GM19468 (cell line): ENCODE results near the gene CDKN1C.

Experiments
- ATAC-seq: cut with Tn5 transposase; IDR thresholded peaks from one replicate; pipeline ENCODE4 v1.9.1; 2021; ENCODE audit warnings: mild to moderate bottlenecking, moderate library complexity, moderate number of reproducible peaks; ENCODE audit not compliant: unreplicated experiment; ENCODE audit errors: extremely low read depth

Gene CDKN1C

DNA sequence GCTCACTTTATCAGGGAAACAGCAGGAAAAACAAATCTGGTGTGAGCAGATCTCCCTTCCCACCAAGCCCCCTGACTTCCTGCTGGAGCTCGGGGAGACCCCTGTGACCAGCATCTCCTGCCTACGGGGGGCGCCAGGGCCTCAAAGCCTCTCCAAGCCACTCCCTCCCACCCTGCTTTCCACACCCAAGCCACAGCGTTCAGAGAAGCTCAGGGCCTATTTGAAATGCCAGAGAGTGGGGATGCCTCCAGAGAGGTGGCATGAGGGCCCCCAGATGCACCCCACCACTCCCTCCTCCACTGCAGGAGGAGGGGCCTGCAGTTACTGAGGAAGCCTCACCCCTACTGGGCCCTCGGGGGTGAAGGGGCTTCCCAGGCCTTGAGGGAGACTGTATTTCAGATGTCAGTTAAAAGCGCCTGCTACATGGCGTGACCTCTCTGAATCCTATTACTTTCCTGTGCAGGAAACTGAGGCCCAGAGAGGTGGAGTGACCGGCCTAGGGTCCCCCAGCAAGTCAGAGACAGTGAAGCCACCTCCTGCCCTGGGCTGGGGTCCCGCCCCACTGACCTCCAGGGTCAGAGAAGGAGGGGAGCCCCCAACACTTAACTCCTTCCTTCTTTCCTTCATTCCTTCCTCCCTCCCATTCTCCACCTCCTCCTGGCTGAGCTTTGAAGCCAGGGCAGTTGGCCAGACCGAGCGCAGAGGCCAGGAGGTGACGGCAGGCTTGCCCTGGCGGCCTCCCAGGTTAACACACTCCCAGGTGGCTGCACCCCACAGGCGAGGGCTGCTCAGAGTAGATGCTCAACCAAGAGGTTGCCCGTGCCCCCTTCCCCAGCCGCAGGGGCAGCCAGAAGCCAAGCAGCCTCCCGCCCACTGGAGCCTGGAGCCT, 6.0 kb upstream of the CDKN1C start:
- no peak for ATAC-seq

GRCh38 chr11:2890466-2891294, 5.1 kb upstream of the CDKN1C start:
- ATAC-seq = no peak

DNA sequence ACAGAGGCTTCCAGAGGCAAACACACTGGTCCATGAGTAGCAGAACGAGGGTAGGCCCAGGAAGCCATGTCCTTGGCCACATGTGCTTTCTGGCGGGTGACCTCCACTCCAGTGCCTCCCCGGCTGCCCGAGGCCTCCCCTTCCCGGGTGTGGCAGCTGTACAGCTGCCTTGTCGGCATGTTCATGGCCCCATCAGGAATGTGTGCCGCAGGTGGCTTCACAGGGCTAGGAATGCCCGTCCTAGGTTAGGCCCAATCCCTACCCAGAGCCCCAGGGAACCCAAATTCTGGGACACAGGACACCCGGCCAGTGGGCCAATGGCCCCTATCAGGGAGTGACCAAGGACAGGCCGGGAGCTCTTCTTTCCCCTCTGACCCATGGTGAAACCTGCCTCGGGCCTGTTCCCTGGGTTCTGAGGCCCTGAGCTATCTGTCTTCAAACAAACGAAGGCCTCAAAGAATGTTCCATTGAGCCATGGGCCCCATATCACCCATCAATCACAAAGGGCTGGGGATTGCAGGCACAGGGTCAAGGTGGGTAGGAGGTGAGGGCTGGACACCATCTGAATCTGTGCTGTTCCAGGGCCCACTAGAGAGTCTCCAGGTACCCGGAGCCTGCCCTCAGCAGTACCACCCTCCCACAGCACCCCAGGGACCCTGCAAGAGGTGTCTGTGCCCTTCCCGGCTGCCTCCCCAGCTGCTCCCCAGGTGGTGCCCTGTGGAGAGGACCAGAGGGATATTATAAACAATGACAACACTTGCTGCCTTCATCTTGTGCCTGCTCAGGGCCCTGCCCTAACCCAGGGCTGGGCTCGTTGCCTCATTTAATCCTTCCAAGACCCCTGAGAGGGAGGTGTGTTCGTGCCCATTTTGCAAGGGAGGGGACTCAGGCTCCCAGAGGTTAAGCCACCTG, 4.0 kb upstream of the CDKN1C start:
- ATAC-seq = no peak

DNA sequence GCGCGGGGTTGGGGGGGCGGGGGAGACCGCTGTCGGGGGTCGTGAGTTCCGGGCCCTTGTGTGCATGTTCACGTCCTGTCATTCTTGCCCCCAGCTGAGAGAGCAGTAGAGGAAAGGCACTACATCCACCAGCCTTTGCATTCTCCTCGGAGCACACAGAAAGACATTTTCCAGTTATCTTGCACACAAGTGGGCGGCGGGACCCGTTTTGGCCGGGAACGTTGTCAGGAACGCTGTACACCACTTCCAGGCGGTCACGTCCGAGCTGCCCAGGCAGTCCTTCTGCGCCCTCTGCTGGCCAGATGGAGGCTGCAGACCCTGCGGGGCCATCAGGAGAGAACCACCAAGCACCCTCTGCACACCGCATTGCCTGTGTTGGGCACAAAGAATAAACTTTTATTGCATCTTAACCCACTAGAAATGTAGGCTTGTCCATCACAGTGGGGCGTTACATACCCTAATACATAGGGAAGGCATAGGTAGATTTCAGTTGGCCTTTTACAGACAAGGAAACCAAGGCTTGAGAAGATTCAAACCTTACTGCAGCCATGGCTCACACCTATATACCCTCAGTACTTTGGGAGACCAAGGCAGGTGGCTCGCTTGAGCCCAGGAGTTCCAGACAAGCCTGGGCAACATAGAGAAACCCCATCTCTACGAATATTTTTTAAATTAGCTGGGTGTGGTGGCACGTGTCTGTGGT, 2.8 kb upstream of the CDKN1C start:
- ATAC-seq = no peak

GRCh38 chr11:2887515-2888195, 2.1 kb upstream of the CDKN1C start:
- ATAC-seq = no peak

GRCh38 chr11:2886936-2887335, 1.4 kb upstream of the CDKN1C start:
- no peak for ATAC-seq

DNA sequence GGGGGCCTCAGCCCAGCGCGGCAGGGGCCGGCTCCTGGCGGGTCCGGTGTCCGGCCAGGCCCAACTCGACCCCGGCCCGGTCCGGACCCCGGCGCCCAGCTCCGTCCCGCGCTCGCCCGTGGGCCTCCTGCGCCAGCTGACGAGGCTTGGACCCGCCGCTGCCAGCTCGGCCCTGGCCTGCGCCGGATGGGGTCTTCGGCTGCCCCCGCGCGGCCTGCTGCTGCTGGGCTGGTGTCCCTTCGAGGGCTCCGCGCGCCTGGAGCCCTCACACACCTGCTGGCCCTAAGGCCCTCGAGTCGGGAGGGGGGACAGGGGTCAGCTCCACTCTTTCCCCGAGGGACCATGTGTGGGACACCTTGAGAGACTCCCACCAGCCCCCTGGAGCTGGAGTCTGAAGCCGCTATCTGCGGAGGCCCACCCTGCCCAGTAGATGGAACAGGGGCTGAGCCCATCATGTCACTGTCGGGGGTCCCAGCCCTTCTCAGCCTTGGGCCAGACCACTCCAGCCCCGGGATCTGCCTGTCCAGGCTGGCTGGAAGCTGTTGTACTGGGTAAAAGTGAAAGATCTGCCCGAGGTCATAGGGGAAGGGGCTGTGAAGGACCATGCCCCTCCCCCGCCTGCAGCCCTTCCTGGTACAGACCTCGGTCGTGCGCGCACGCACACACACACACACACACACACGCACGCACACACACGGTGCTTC, 768 bp upstream of the CDKN1C start:
- ATAC-seq = no peak

DNA sequence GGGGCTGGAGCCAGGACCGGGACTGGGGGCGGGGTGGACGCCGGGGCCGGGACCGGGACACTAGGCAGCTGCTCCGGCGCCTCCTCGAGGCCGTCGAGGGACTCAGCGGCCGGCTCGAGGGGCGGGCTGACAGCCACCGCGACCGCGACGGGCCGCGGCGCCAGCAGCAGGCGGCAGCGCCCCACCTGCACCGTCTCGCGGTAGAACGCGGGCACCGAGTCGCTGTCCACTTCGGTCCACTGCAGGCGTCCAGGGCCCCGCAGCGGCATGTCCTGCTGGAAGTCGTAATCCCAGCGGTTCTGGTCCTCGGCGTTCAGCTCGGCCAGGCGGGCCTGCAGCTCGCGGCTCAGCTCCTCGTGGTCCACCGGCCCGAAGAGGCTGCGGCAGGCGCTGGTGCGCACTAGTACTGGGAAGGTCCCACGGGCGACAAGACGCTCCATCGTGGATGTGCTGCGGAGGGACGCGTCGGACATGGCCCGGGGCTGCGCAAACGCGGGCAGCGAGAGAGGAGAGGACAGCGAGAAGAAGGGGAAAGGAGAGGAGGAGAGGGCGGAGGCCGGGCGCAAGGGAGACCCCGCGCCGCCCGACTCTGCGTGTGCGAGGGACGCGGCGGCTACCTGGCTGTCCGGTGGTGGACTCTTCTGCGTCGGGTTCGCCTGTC, 428 bp downstream of the CDKN1C start:
- no peak for ATAC-seq

DNA sequence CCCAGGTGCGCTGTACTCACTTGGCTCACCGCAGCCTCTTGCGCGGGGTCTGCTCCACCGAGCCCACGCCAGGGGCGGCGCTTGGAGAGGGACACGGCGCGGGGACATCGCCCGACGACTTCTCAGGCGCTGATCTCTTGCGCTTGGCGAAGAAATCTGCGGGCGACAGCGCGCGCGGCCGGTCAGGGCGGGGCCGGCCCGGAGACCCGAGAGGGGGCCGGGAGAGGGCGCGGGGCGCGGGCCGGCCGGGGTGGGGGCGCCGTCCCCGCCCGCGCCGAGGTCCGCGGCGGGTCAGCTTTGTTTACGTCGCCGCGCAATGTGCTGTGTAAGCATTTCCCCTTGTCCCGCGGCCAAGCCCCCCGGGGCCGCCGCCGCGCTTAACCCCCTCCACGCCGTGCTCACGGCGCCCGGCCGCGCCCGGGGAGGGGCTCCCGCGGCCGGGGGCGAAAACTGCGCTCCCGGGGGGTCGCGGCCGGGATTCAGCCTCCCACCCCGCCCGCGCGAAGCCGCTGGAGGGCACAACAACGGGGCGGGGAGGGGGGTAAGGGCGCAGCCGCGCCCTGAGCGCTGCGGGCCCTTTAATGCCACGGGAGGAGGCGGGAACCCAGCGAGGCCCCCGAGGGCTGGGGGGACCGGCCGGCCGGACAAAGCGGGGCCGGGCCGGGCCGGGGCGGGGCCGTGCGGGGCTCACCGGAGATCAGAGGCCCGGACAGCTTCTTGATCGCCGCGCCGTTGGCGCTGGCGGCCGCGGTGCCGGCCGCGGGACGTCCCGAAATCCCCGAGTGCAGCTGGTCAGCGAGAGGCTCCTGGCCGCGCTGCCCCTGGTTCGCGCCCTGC, 1.4 kb downstream of the CDKN1C start:
- no peak for ATAC-seq

DNA sequence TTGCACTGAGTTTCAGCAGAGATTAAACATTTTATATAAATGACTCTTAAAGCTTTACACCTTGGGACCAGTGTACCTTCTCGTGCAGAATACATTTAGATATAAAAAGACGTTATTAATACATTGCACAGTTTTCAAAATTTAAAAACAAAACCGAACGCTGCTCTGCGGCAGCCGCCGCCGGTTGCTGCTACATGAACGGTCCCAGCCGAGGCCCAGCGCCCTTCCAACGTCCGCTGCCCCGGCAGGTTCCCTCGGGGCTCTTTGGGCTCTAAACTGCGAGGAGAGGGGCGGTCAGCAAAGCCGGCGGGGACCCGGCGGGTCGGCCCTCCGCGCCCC, 2.0 kb downstream of the CDKN1C start:
- no peak for ATAC-seq

DNA sequence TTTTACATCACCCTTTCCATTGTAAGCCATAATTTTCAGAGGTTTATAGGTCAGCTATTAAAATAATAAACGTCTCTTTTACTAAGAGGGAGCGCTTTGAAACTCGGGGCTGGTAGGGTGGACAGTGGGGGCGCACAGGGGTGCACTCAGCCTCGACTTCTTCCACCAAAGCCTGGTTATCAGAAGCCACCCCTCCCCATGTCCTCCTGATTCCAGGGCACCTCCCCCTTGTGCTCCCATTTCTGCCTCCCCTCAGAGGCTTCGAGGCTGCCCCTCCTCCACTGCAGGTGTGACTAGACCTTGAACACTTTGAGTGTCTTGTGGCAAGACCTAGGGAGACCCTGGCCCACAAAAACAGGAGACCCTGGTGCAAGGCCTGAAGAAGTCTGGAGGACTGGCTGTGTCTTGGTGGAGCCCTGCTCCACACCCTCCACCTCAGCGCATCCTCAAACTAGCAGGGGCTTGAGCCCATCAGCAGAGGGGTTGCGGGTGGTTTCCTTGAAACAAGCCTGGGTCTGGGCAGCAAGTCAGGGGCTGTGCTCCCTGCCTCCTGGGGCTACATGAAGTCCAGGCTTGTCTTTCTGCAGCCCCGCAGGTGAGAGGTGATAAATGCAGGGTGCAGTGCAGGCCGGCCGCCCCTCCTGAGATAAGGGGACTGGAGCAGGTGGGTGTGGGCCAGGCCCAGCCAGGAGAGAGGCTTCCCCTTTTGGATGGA, 3.0 kb downstream of the CDKN1C start:
- no peak for ATAC-seq

GRCh38 chr11:2881981-2882375, 3.6 kb downstream of the CDKN1C start:
- ATAC-seq = no peak

- ATAC-seq = no peak
Observed at GRCh38 chr11:2881076-2881980, 4.2 kb downstream of the CDKN1C start.

DNA sequence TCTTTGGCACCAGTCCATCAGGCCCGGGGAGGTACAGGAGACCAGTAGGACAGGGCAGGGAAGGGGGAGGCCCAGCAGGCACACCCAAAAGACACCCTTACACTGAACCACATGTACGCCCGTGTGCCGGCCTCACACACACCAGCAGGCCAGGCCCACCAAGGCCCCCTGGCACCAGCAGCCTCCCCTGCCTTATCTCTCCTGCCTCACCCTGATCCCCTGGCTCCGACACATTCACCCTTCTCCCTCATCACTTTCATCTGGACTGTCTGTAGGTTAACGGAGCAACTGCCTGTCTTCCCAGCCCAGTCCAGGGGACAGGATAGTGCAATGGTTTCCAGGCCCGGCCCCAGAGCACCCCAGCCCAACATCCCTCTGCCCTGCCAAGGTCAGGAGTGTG, 4.9 kb downstream of the CDKN1C start:
- ATAC-seq = no peak

- ATAC-seq = no peak
Observed at GRCh38 chr11:2878782-2879181, 6.8 kb downstream of the CDKN1C start.

DNA sequence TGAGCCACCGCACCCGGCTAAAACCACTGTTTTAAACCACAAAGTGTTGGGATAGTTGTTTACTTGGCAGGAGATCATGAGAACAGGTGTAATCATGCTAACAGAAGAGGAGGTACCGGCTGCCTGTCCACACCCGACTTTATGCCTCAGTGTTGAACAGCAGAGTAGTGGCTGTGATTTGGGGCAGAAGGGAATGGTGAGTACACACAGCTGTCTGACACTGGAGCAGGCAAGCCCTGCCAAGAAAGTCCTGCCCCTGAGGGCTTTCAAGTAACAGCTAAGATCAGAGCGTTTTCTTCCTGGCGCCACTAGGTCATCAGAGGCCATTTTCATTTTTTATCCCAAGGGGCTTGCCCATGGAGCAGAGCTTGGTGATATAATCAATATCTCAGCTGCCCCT, 8.1 kb downstream of the CDKN1C start:
- no peak for ATAC-seq
